Measurements from ENCODE around the gene CACNA2D1.

GRCh38 chr7:82404094-82404493, 39.5 kb downstream of the CACNA2D1 start:
- TF ChIP-seq, protein P1, sequence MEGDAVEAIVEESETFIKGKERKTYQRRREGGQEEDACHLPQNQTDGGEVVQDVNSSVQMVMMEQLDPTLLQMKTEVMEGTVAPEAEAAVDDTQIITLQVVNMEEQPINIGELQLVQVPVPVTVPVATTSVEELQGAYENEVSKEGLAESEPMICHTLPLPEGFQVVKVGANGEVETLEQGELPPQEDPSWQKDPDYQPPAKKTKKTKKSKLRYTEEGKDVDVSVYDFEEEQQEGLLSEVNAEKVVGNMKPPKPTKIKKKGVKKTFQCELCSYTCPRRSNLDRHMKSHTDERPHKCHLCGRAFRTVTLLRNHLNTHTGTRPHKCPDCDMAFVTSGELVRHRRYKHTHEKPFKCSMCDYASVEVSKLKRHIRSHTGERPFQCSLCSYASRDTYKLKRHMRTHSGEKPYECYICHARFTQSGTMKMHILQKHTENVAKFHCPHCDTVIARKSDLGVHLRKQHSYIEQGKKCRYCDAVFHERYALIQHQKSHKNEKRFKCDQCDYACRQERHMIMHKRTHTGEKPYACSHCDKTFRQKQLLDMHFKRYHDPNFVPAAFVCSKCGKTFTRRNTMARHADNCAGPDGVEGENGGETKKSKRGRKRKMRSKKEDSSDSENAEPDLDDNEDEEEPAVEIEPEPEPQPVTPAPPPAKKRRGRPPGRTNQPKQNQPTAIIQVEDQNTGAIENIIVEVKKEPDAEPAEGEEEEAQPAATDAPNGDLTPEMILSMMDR (IDR thresholded peaks at IDR 0.05) = no peak
- TF ChIP-seq POLR2AphosphoS5 (IDR thresholded peaks at IDR 0.05) (no peak), POLR2A (IDR thresholded peaks at IDR 0.05) (no peak)
